GM12878 (cell line): ENCODE results near the gene ELK4. TPM values are rescaled to one million over a fixed set of nuclear protein-coding genes. Genes with fewer than 3 reads are reported as not detected.

Experiments
- BHLHE40 ChIP-seq, 2 experiments: fragments of 450-650 bp in 1 of 2; IDR thresholded peaks; 2 replicates each; pipeline ENCODE4 v1.6.1; 2011 to 2017; ENCODE audit warnings: low read depth in 2 of 2, borderline replicate concordance in 1 of 2, improper control_type of control experiment in 1 of 2, low read length in 1 of 2, mild to moderate bottlenecking in 1 of 2
- CBX5 ChIP-seq: sonication (generic); IDR thresholded peaks from 2 replicates; pipeline ENCODE4 v1.6.1; 2016; ENCODE audit warnings: low read depth, moderate library complexity, mild to moderate bottlenecking, inconsistent platforms
- CEBPB ChIP-seq, 2 experiments: fragments of 150-350 bp in 1 of 2; IDR thresholded peaks; 2 replicates each; pipeline ENCODE4 v1.6.1; 2012 to 2014; ENCODE audit warnings: low read depth in 2 of 2, low read length in 2 of 2, borderline replicate concordance in 1 of 2, inconsistent platforms in 1 of 2
- CTCF ChIP-seq, 3 experiments: IDR thresholded peaks in 2 of 3; conservative IDR thresholded peaks in 1 of 3; 2 replicates each; pipeline ENCODE4 v1.5.1; 2011; ENCODE audit warnings: low read depth in 3 of 3, low read length in 3 of 3, mild to moderate bottlenecking in 3 of 3, control low read depth in 2 of 3, moderate library complexity in 2 of 3, inconsistent platforms in 1 of 3, mixed read lengths in 1 of 3; ENCODE audit not compliant: control insufficient read depth in 2 of 3, insufficient read depth in 1 of 3; ENCODE audit errors: extremely low read depth in 1 of 3
- CUX1 ChIP-seq: IDR thresholded peaks from 2 replicates; pipeline ENCODE4 v1.6.1; 2012; ENCODE audit warnings: improper control_type of control experiment, low read depth, low read length; ENCODE audit not compliant: insufficient replicate concordance
- IRF4 ChIP-seq: IDR thresholded peaks from 2 replicates; pipeline ENCODE4 v1.6.1; 2011; ENCODE audit warnings: low read depth, low read length
- MTA2 ChIP-seq: fragments of 450-650 bp; IDR thresholded peaks from 2 replicates; pipeline ENCODE4 v1.6.1; 2016; ENCODE audit warnings: low read depth, mild to moderate bottlenecking, moderate library complexity
- MXI1 ChIP-seq: fragments of 150-350 bp; IDR thresholded peaks from 2 replicates; pipeline ENCODE4 v1.6.1; 2011; ENCODE audit warnings: low read depth, mild to moderate bottlenecking, inconsistent platforms, low read length, improper control_type of control experiment
- POLR2A ChIP-seq: IDR thresholded peaks from 2 replicates; pipeline ENCODE4 v1.6.1; 2011; ENCODE audit warnings: low read depth, mild to moderate bottlenecking, low read length
- RAD21 ChIP-seq: IDR thresholded peaks from 2 replicates; pipeline ENCODE4 v1.6.1; 2011; ENCODE audit warnings: mild to moderate bottlenecking, low read depth, low read length, moderate library complexity; ENCODE audit not compliant: insufficient read depth
- RCOR1 ChIP-seq: conservative IDR thresholded peaks from 2 replicates; pipeline ENCODE4 v1.6.1; 2012; ENCODE audit warnings: low read depth, low read length, improper control_type of control experiment
- RELA ChIP-seq: fragments of 450-650 bp; IDR thresholded peaks from 2 replicates; pipeline ENCODE4 v1.8.0; 2014; ENCODE audit warnings: borderline replicate concordance; ENCODE audit not compliant: partially characterized antibody
- SRF ChIP-seq, 2 experiments: IDR thresholded peaks; 2 replicates each; pipeline ENCODE4 v1.6.1; 2011; ENCODE audit warnings: low read depth in 2 of 2, low read length in 2 of 2, mild to moderate bottlenecking in 1 of 2, moderate library complexity in 1 of 2
- STAT3 ChIP-seq: IDR thresholded peaks from 2 replicates; pipeline ENCODE4 v1.6.1; 2011; ENCODE audit warnings: low read depth, low read length, improper control_type of control experiment
- SUPT20H ChIP-seq: IDR thresholded peaks from 2 replicates; pipeline ENCODE4 v1.6.1; 2011; ENCODE audit warnings: low read depth, mild to moderate bottlenecking, low read length, moderate library complexity, borderline replicate concordance; ENCODE audit not compliant: control insufficient read depth
- TARDBP ChIP-seq: IDR thresholded peaks from 2 replicates; pipeline ENCODE4 v1.6.1; 2016; ENCODE audit warnings: borderline replicate concordance
- TCF12 ChIP-seq: IDR thresholded peaks from 2 replicates; pipeline ENCODE4 v1.6.1; 2011; ENCODE audit warnings: low read depth, mild to moderate bottlenecking, low read length
- USF1 ChIP-seq: IDR thresholded peaks from 2 replicates; pipeline ENCODE4 v1.6.1; 2011; ENCODE audit warnings: borderline replicate concordance, low read depth, mild to moderate bottlenecking, moderate library complexity, mixed read lengths, low read length; ENCODE audit not compliant: insufficient read depth; ENCODE audit errors: extremely low read length
- YBX1 ChIP-seq: fragments of 450-650 bp; IDR thresholded peaks from 2 replicates; pipeline ENCODE4 v1.6.1; 2016; ENCODE audit warnings: antibody characterized with exemption
- ZBED1 ChIP-seq: IDR thresholded peaks from 2 replicates; pipeline ENCODE4 v1.6.1; 2016; ENCODE audit warnings: borderline replicate concordance
- ZNF207 ChIP-seq: fragments of 450-650 bp; IDR thresholded peaks from 2 replicates; pipeline ENCODE4 v1.6.1; 2014; ENCODE audit warnings: antibody characterized with exemption, mild to moderate bottlenecking, borderline replicate concordance
- polyA plus RNA-seq, 11 experiments: library from polyadenylated mRNA; depleted of rRNA in 4 of 11; unstranded in 6 of 11; stranded (reverse) in 5 of 11; fragments of >200 nt; fragmentation: Nextera tagmentation in 4 of 11; fragmentation: Illumina TruSeq in 1 of 11; extraction: Ambion mirVana in 4 of 11; extraction: Trizol in 1 of 11; gene quantifications; 1 replicate in 1 of 11; 2 replicates in 10 of 11; pipeline versions ENCODE4 v1.2.1 to v1.2.3, GENCODE V29; 2011 to 2016; ENCODE audit warnings: inconsistent platforms in 2 of 11, missing spikeins in 2 of 11, low read depth in 1 of 11
- total RNA-seq, 4 experiments: library from RNA; depleted of rRNA in 3 of 4; stranded (reverse); fragments of >200 nt in 3 of 4; fragmentation: Illumina TruSeq in 1 of 4; extraction: Trizol in 1 of 4; gene quantifications; 2 replicates each; pipeline versions ENCODE4 v1.2.1 to v1.2.3, GENCODE V29; 2013 to 2021

ELK4 gene
- total and polyA plus RNA-seq, 10 of the 15 experiments (the other 5 are each of a cell fraction or from before 2014, with no cell fraction given): 5.2 to 71.5 (median 18.5) TPM

- TF ChIP-seq CUX1 (no peak), BHLHE40 (IDR thresholded peaks at IDR 0.05; ENCODE audit: borderline replicate concordance in 1 of 2, low read depth in 2 of 2, low read length in 1 of 2) (peak; percentile 72 to 83; a peak in 3 of 4 replicates), ZBED1 (peak; percentile 36; the same call in 1 of the 2 replicates), TCF12 (peak; percentile 55; the same call in 1 of the 2 replicates), RAD21 (no peak), MXI1 (peak; percentile 91), CBX5 (peak; percentile 68; the same call in 1 of the 2 replicates), RELA (no peak), CTCF (IDR thresholded peaks at IDR 0.05 in 2 of 3, conservative IDR thresholded peaks at IDR 0.05 in 1 of 3; ENCODE audit: control insufficient read depth in 2 of 3, extremely low read depth in 1 of 3, insufficient read depth in 1 of 3, low read depth in 3 of 3, low read length in 3 of 3) (no peak), SRF (IDR thresholded peaks at IDR 0.05; ENCODE audit: low read depth in 2 of 2, low read length in 2 of 2) (no peak), STAT3 (no peak), ZNF207 (peak; percentile 52; the same call in 1 of the 2 replicates), MTA2 (peak; percentile 44; the same call in 1 of the 2 replicates), YBX1 (no peak), TARDBP (no peak), IRF4 (peak; percentile 63; the same call in 1 of the 2 replicates), SUPT20H (no peak), USF1 (no peak), RCOR1 (no peak), POLR2A (peak; percentile 79), CEBPB (IDR thresholded peaks at IDR 0.05; ENCODE audit: borderline replicate concordance in 1 of 2, low read depth in 2 of 2, low read length in 2 of 2) (no peak)
These were observed 622 bp downstream of the ELK4 start (continued) for GRCh38 chr1:205631010-205631767.
